AG04450 (cell line): ENCODE measurements around the gene ICAM2. TPM values are rescaled to one million over a fixed set of nuclear protein-coding genes. Genes with fewer than 3 reads are reported as not detected.

ENCODE experiments used
- CTCF ChIA-PET: fragments of 300-600, 350-600 bp; formaldehyde crosslinking; extraction: SDS; loops from one replicate; lab custom pipeline; 2022; ENCODE audit warnings: antibody characterized with exemption, inconsistent platforms; lab: Charles Lee
- POLR2A ChIA-PET: fragments of 350-600 bp; formaldehyde crosslinking; extraction: SDS; loops from one replicate; lab custom pipeline; 2021; ENCODE audit warnings: antibody characterized with exemption, inconsistent platforms; lab: Yijun Ruan, JAX
- DNase-seq: peaks from one replicate; pipeline ENCODE4 v3.0.0-alpha.2; 2011; ENCODE audit warnings: low read depth, low spot score
- H3K27ac ChIP-seq: one replicate; pipeline ENCODE4 v1.5.1; 2012; ENCODE audit warnings: low read depth, low read length, control low read depth
- H3K27me3 ChIP-seq: one replicate; pipeline ENCODE4 v1.6.0; 2012; ENCODE audit warnings: low read length; ENCODE audit not compliant: control insufficient read depth, insufficient read depth
- H3K4me3 ChIP-seq: 2 replicates; pipeline ENCODE4 v1.5.1; 2011; ENCODE audit warnings: mild to moderate bottlenecking, low read depth, low read length, control low read depth
- H3K9me3 ChIP-seq: 2 replicates; pipeline ENCODE4 v1.5.1; 2012; ENCODE audit warnings: low read length; ENCODE audit not compliant: control insufficient read depth, insufficient read depth
- CTCF ChIP-seq: IDR thresholded peaks from 2 replicates; pipeline ENCODE4 v1.5.1; 2011; ENCODE audit warnings: low read depth, low read length, control low read depth, inconsistent platforms
- polyA plus RNA-seq: library from polyadenylated mRNA; depleted of rRNA; stranded (reverse); fragments of >200 nt; gene quantifications from 2 replicates; pipeline ENCODE4 v1.2.3, GENCODE V29; 2011

The ICAM2 gene
- polyA plus RNA-seq, 1 experiment, result 0.16 TPM

DNA sequence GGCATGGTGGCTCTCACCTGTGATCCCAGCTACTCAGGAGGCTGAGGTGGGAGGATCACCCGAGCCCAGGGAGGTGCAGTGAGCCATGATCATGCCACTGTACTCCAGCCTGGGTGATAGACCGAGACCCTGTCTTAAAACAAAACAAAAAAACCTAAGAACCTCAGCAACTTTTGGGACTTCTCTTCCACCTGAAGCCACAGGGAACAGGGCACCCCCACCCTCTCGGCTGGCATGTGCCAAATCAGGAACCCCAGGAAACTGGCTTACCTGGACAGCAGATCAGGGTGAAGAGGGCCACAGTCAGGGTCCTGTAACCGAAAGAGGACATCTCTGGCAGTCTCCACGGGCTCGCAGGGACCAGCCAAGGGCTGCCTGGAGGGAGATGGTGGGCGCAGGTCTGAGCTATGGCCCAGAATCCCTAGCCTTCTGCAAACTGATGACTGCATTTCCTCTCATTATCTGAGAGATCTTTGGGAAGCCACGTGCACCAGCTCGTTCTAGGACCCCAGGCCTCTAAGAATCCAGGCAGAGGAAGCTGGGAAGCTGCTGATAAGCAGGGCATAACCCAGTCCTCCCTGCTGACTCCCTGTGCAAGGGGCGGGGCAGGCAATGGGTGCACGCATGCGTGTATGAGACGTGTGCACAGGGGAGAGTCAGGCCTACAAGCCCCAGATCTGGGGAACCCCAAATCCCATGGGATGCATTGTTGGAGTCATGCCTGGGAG lies 13.9 kb downstream of the ICAM2 start:
- Histone ChIP-seq H3K9me3 (no peaks in the 10 kb centered on the region), H3K4me3 (no peak overlapping the region), H3K27ac (no peak overlapping the region), H3K27me3 (peaks cover 12% of the 10 kb centered on the region)
- CTCF ChIA-PET, result interaction anchor here (0.6 to 1.9 kb wide), 6 partner anchors 19 to 143 kb away, joined by 4 to 8 read pairs (median 4); partner anchors contain the start of gene GH1
- no peak for TF ChIP-seq CTCF
- no peak for DNase-seq
- POLR2A ChIA-PET, result no interaction called here

DNA sequence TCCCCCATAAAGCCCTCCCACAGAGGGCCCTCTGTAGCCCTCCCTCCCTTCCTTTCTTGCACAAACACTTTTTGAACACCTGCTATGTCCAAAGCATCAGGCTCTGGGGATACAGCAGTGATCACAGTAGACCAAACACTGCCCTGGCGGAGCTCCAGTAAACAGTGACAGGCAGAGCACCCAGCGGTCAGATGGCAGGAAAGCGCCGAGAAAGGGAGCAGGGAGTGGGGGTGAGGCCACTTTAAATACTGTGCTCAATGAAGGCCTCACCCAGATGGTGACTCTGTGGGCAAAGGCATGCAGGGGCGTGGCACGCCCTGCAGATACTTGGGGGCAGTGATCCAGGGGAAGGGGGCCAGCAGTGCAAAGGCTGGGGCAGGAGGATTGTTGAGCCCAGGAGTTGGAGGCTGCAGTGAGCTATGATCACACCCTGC lies 14.7 kb downstream of the ICAM2 start:
- no peak overlapping the region for H3K27ac ChIP-seq
- H3K4me3 ChIP-seq, result no peak overlapping the region
- no peak for TF ChIP-seq CTCF
- DNase-seq, result no peak
- H3K27me3 ChIP-seq, result peaks cover 12% of the 10 kb centered on the region
- H3K9me3 ChIP-seq, result no peaks in the 10 kb centered on the region
- ChIA-PET POLR2A (no interaction called here), CTCF (interaction anchor here (0.6 to 1.6 kb wide), 4 partner anchors 20 to 144 kb away, joined by 4 to 8 read pairs (median 4); partner anchors contain the start of gene GH1)

- POLR2A ChIA-PET, result no interaction called here
- Histone ChIP-seq H3K9me3 (no peaks in the 10 kb centered on the region), H3K27ac (no peak overlapping the region), H3K27me3 (peaks cover 12% of the 10 kb centered on the region), H3K4me3 (no peak overlapping the region)
- DNase-seq, result no peak
- CTCF ChIA-PET, result interaction anchor here (1.1 to 1.6 kb wide), 5 partner anchors 15 to 86 kb away, joined by 3 to 5 read pairs (median 4); partner anchors contain the start of gene GH1
- no peak for TF ChIP-seq CTCF
These were observed 15.3 kb downstream of the ICAM2 start for GRCh38 chr17:64004903-64005733.

DNA sequence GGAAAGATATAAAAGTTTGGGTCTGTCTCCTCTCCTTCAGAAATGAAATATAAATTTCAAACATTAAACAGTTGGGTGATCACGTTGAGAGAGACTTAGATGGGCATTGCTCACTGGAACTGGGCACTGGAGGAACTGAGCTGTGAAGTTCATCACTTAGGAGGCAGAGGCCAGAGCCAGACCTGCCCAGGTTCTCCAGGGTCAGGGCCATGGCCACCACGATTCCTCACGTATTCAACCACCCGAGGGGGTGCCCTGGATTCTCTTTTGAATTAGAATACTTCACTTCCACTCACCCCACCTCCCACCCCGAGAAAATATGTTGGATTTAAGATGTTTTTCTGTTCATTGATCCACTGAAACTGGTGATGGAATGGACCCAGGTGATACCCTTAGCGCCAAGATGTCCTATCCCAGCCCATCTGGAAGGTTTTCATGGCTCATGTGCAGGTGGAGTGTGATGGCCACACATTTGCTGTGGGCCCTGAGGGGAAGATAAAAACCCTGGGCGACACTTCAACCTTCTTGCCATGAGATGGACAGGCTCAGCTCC lies 16.1 kb downstream of the ICAM2 start:
- DNase-seq, result no peak
- peaks cover 12% of the 10 kb centered on the region for H3K27me3 ChIP-seq
- H3K4me3 ChIP-seq, result no peak overlapping the region
- no peak for TF ChIP-seq CTCF
- POLR2A ChIA-PET, result no interaction called here
- CTCF ChIA-PET, result interaction anchor here (1.1 to 1.2 kb wide), 2 partner anchors 14 to 85 kb away, joined by 3 read pairs; no protein-coding TSS in a partner anchor
- H3K27ac ChIP-seq, result no peak overlapping the region
- H3K9me3 ChIP-seq, result no peaks in the 10 kb centered on the region
